ENCODE data around the gene TTC31. TPM values are rescaled to one million over a fixed set of nuclear protein-coding genes. Genes with fewer than 3 reads are reported as not detected.

The TTC31 gene
- total RNA-seq, 1 experiment from 2014 or later, result 25.8 TPM

- Histone ChIP-seq H3K27ac (ENCODE audit: low read depth, low read length, poor library complexity, severe bottlenecking) (peak overlapping the region; percentile 80), H3K27me3 (replicated peaks; ENCODE audit: insufficient read depth, low read depth, low read length, poor library complexity) (no peaks in the 10 kb centered on the region), H3K36me3 (ENCODE audit: insufficient read depth, low read length, poor library complexity, severe bottlenecking) (no peaks in the 10 kb centered on the region), H3K9me3 (ENCODE audit: low read depth, low read length, poor library complexity, severe bottlenecking) (no peaks in the 10 kb centered on the region), H3K4me3 (ENCODE audit: low read depth, low read length, poor library complexity, severe bottlenecking) (peak overlapping the region; percentile 65), H3K4me1 (ENCODE audit: insufficient read depth, low read length, poor library complexity, severe bottlenecking) (peaks cover 51% of the 10 kb centered on the region)
- TF ChIP-seq EZH2 (IDR thresholded peaks at IDR 0.05; ENCODE audit: borderline replicate concordance, low read depth, low read length, poor library complexity, severe bottlenecking) (no peak), CTCF (conservative IDR thresholded peaks at IDR 0.05; ENCODE audit: low read depth, low read length) (no peak)
- CTCF ChIA-PET, result interaction anchor here (0.6 to 1.3 kb wide), 3 partner anchors 8 to 48 kb away, joined by 3 to 4 read pairs (median 3); no protein-coding TSS in a partner anchor
- POLR2A ChIA-PET (ENCODE audit: low non-redundant PET), result interaction anchor here (0.7 kb wide), 1 partner anchor 15 kb away, joined by 4 read pairs; the partner anchor contains the start of gene INO80B
- intact Hi-C loops (cut with micrococcal nuclease; ENCODE audit: unreplicated experiment), result no loop called here
- no TSS peak for BruUV-seq (replicated peaks)
- DNase-seq (ENCODE audit: low spot score), result no peak
Observed at GRCh38 chr2:74439803-74440377, 43.0 kb upstream of the TTC31 start.

GRCh38 chr2:74440378-74441169 is 42.3 kb upstream of the TTC31 start:
- CTCF ChIA-PET, result interaction anchor here (0.6 to 1.3 kb wide), 3 partner anchors 8 to 49 kb away, joined by 3 to 4 read pairs (median 3); no protein-coding TSS in a partner anchor
- peak overlapping the region; percentile 65 for H3K4me3 ChIP-seq (ENCODE audit: low read depth, low read length, poor library complexity, severe bottlenecking)
- no TSS peak for BruUV-seq (replicated peaks)
- H3K27ac ChIP-seq (ENCODE audit: low read depth, low read length, poor library complexity, severe bottlenecking), result peak overlapping the region; percentile 80
- no peaks in the 10 kb centered on the region for H3K36me3 ChIP-seq (ENCODE audit: insufficient read depth, low read length, poor library complexity, severe bottlenecking)
- no peaks in the 10 kb centered on the region for H3K9me3 ChIP-seq (ENCODE audit: low read depth, low read length, poor library complexity, severe bottlenecking)
- intact Hi-C loops (cut with micrococcal nuclease; ENCODE audit: unreplicated experiment), result no loop called here
- POLR2A ChIA-PET (ENCODE audit: low non-redundant PET), result interaction anchor here (0.7 kb wide), 1 partner anchor 14 kb away, joined by 4 read pairs; the partner anchor contains the start of gene INO80B
- no peaks in the 10 kb centered on the region for H3K27me3 ChIP-seq (replicated peaks; ENCODE audit: insufficient read depth, low read depth, low read length, poor library complexity)
- peaks cover 51% of the 10 kb centered on the region for H3K4me1 ChIP-seq (ENCODE audit: insufficient read depth, low read length, poor library complexity, severe bottlenecking)
- TF ChIP-seq CTCF (conservative IDR thresholded peaks at IDR 0.05; ENCODE audit: low read depth, low read length) (0 out of 2 replicates have a peak, but pooled peaks have one; percentile 32), EZH2 (IDR thresholded peaks at IDR 0.05; ENCODE audit: borderline replicate concordance, low read depth, low read length, poor library complexity, severe bottlenecking) (no peak)
- peak; percentile 90 for DNase-seq (ENCODE audit: low spot score)

GRCh38 chr2:74441170-74441689 is 41.7 kb upstream of the TTC31 start:
- Histone ChIP-seq H3K9me3 (ENCODE audit: low read depth, low read length, poor library complexity, severe bottlenecking) (no peaks in the 10 kb centered on the region), H3K4me3 (ENCODE audit: low read depth, low read length, poor library complexity, severe bottlenecking) (no peak overlapping the region), H3K27me3 (replicated peaks; ENCODE audit: insufficient read depth, low read depth, low read length, poor library complexity) (no peaks in the 10 kb centered on the region), H3K4me1 (ENCODE audit: insufficient read depth, low read length, poor library complexity, severe bottlenecking) (peaks cover 51% of the 10 kb centered on the region), H3K27ac (ENCODE audit: low read depth, low read length, poor library complexity, severe bottlenecking) (peak overlapping the region; percentile 80), H3K36me3 (ENCODE audit: insufficient read depth, low read length, poor library complexity, severe bottlenecking) (no peaks in the 10 kb centered on the region)
- TF ChIP-seq EZH2 (IDR thresholded peaks at IDR 0.05; ENCODE audit: borderline replicate concordance, low read depth, low read length, poor library complexity, severe bottlenecking), result no peak
- no peak for TF ChIP-seq CTCF (conservative IDR thresholded peaks at IDR 0.05; ENCODE audit: low read depth, low read length)
- CTCF ChIA-PET, result no interaction called here
- BruUV-seq (replicated peaks), result no TSS peak
- POLR2A ChIA-PET (ENCODE audit: low non-redundant PET), result no interaction called here
- no peak for DNase-seq (ENCODE audit: low spot score)
- intact Hi-C loops (cut with micrococcal nuclease; ENCODE audit: unreplicated experiment), result no loop called here
